HG02943 (cell line): ENCODE data around the gene DCC.

ENCODE experiments used
- ATAC-seq: cut with Tn5 transposase; IDR thresholded peaks from one replicate; pipeline ENCODE4 v1.9.1; 2021; ENCODE audit warnings: mild to moderate bottlenecking, low read depth, moderate library complexity; ENCODE audit not compliant: unreplicated experiment

Gene DCC

DNA sequence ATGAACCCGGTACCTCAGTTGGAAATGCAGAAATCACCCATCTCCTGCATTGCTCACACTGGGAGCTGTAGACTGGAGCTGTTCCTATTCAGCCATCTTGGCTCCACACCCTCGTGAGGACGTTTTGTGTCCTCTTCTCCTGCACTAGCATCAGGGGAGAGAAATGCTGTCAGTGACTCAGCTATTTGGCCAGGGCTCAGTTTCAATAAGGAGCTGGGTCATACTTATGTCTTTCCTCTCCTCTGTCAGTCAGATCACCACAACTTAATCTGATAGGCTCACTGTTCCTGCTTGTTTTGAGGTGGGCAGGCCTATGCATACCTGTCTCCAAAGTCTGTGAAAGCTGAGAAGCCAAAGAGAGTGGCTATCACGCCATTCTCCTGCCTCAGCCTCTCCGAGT is 921.2 kb downstream of the DCC start:
- ATAC-seq = no peak

DNA sequence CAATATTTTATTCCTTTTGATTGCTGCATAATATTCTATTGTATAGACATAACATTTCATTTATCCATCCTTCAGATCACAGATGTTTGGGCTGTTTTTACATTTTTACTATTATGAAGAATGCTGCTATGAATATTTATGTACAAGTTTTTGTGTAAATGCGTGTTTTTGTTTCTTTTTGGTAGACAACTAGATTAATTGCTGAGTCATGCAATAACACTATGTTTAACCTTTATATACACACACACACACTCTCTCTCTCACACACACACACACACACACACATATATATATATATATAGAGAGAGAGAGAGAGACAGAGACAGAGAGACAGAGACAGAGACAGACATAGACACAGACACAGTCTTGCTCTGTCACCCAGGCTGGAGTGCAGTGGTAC is 926.9 kb downstream of the DCC start:
- ATAC-seq = no peak

- ATAC-seq = no peak
Observed at GRCh38 chr18:53268455-53268854, 928.5 kb downstream of the DCC start.

DNA sequence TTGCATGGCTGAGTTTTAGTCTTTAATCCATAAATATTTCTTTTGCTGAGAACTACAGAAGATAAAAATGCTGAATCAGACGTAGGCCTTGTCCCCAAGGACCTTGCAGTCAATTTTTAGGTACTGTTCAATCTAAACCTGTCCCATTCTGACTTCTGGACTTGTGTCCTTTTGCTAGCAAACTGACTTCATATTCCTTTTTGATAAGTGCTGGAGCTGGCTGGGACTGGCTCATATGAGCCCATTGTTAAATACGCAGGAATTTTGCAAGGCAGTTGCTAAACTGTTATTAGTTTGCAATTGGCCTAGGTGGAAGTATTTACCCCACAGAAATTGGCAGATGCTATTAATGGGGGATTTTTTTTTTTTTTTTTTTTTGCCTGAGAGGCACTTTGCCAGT is 941.4 kb downstream of the DCC start:
- no peak for ATAC-seq

DNA sequence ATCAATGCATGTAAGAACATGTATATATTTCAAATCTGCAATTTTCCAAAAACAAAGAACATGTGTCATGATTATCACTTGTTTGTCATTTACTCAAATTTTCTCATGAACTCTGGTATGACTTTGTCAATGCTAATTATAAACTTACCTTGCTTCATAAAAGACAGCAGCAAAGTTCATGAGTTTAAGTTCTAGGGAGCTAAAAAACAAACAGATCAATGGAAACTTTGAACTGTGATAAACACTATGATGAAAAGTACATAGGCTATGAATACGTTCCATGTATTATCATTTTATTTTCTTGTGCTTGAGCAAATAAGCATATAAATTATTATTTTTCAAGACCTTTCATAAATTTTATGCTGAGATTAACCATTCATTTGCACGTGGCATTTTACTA is 943.7 kb downstream of the DCC start:
- no peak for ATAC-seq

GRCh38 chr18:53305461-53305860 is 965.5 kb downstream of the DCC start:
- ATAC-seq = no peak

GRCh38 chr18:53319628-53320027 is 979.6 kb downstream of the DCC start:
- ATAC-seq = no peak

GRCh38 chr18:53322163-53322562 is 982.2 kb downstream of the DCC start:
- ATAC-seq = no peak

GRCh38 chr18:53324353-53324752 is 984.4 kb downstream of the DCC start:
- ATAC-seq = no peak

GRCh38 chr18:53360501-53361443 is 1020.8 kb downstream of the DCC start:
- no peak for ATAC-seq

GRCh38 chr18:53375621-53376020 is 1035.6 kb downstream of the DCC start:
- ATAC-seq = no peak

- ATAC-seq = no peak
Observed at GRCh38 chr18:53380063-53380639, 1040.2 kb downstream of the DCC start.

DNA sequence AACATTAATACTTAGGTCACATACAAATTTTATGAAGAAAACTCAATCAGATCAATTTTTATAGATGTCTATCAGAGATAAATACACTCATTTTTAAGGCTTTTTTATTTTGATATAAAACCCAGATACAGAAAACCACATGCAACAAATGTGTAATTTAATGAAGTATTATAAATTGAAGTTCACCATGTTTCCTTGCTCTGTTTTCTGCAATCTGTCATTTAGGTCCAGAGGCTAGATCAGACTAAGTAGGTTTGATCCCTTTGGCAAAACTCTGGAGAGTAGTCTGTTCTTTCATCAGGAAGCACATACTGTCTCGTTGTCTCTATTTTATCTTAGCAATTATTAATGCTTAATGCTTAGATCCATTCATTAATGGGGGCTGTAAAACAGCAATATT is 1042.9 kb downstream of the DCC start:
- no peak for ATAC-seq

- ATAC-seq = no peak
Observed at GRCh38 chr18:53385889-53386288, 1045.9 kb downstream of the DCC start.

GRCh38 chr18:53387581-53387980 is 1047.6 kb downstream of the DCC start:
- no peak for ATAC-seq

- ATAC-seq = no peak
Observed at GRCh38 chr18:53402670-53403069, 1062.7 kb downstream of the DCC start.

GRCh38 chr18:53408271-53408670 is 1068.3 kb downstream of the DCC start:
- no peak for ATAC-seq

DNA sequence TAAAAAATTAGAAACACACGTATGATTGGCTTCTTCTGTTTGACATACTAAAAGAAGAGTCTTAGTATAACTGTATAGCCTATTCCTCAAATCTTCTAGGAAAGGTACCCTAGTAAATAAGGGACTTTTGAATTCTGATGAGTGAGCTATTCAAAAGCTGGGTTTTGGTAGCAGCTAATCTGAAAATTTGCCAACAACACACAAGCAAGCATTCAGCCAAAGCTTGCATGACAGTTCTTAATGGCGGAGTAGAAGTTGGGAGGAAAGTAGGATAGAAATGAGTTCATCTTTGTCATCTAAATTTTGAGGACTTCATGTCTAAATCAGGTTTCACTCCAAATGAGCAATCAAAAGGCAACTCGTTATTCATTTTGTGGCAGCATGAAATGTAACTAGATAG is 1071.5 kb downstream of the DCC start:
- ATAC-seq = no peak

DNA sequence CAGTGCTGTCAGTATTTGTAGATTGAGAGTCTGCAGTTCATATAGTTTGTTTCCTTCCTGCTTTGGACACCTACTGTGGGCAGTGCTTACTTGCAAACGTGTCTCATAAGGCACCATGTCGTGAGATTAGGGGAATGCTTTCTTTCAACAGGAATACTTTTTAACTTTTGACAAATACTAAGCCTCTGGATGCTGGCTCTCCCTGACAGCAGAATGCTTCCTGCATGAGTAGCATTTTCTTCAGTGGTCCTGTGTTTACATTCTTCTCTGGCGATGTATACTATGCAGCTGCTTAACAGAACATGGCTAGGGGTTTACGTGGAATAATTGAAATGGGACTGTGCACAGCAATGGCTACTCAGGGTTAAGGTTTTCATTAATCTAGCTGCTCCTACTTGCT is 1077.0 kb downstream of the DCC start:
- ATAC-seq = no peak

DNA sequence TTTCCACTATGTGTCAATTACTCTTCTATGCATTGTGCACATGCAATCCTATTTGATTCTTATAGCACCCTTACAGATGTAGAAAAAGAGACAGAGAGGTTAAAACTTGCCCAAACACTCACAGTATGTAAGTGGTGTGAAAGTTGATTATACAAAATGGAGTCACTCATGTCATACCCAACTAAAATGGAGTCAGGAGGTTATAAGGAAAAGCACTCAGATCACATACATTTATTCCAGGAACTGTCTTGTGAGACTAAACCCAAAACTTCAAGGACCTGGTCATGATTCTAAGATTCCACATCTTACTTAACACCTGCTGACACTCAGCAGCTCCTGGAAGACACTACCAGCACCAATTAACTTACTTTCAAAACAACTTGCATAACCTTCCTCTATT is 1081.9 kb downstream of the DCC start:
- ATAC-seq = no peak

GRCh38 chr18:53422896-53423295 is 1082.9 kb downstream of the DCC start:
- ATAC-seq = no peak

DNA sequence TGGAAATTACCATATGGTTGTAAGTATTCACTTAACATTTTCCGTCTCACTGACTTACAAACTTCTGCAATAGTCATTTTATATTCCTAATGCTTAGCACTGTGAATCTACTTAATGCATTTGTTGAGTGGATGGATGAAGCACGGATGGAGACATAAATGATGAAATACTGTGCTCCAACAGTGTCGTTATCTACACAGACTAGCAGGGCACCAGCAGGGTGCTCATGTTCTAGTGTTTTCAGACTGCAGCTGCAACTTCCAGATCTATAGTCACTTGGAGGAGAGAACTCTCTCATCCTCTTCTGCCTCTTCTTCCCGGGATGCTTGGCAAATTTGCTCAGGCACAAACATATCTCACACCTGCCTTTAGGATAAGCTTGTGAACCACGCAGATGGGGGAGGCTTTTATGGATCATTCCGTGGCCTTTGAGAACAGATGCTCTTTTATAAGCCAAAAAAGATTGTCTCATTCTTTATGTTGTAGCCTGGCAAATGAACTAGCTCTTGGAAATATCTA is 1086.7 kb downstream of the DCC start:
- no peak for ATAC-seq
